ENCODE measurements around the gene PCTP.

The PCTP gene

DNA sequence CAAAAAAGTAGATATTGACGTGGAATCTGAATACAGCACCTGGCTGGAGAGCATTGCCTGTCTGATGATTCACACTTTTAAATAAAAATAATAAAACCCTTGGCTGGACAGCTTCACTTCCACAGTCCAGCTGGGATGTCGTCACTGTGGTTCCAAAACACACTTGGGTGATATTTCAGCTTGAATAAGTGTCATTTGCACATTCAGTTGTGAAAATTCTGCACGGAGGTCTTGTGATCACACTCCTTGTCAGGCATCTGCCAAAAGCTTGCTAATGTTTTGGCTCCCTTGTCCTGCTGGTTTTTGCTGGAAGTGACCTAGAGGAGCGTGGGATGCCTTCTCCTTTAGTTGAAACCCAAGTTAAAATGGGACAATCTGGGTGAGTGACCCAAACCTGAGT, 60.7 kb downstream of the PCTP start:
- DNase-seq: no peak

- no peak for DNase-seq
These were observed 61.5 kb downstream of the PCTP start for GRCh38 chr17:55812323-55812722.

DNA sequence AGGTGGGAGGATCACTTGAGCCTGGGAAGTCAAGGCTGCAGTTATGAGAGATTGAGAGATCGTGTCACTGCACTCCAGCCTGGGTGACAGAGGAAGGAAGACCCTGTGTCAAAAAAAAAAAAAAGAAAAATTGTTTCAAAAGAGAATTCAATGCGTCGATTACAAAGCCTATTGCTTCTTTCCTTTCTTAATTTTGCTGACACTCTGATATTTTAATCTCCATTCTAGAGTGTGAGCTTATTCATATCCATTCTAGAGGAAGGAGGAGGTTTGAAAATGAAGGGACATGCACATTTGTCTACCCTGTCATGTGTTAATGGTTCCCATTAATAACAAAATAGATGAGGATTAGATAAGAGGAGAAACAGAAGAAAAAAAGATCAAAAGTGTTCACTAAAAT, 63.1 kb downstream of the PCTP start:
- DNase-seq: no peak

GRCh38 chr17:55814377-55814776, 63.5 kb downstream of the PCTP start:
- DNase-seq: no peak

DNA sequence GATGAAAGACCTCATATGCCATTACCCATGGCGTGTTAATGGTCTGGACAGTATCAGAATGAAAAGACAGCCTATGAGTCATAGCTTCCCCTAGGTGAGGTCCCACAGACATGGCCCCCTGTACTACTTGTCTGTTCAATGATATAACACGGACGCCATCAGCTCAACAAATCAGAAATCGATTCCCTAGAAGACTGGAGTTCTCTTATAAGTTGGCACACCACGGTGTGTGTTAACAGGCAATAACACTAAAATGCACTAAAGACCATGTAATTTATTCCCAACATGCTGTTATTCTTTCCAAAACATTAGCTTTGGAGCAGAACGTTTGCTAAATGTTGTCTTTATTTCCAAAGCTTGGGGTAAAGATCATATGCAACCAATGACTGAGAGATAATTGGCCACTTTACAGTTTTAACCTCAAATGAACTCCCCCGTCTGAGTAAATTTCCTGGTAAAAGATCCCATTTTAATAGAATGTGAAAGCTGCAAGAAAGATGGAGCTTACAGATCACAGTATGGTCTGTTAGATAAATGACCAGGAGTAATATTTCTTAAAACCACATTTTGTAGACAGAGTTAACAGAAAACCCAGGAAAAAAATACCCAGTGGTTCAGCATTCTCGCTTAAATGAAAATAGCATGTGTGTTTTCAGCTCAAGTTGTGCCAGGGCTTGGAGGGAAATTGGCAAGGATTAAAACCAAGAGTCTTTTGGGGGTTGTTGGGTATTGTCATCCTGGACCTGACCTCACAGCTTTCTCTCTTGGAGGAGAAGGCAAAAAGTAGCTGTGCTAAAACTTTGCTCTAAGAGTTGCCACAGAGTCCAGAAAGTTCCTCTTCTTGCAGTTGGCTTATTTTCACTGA, 65.9 kb downstream of the PCTP start:
- no peak for DNase-seq

GRCh38 chr17:55817397-55817709, 66.5 kb downstream of the PCTP start:
- no peak for DNase-seq

DNA sequence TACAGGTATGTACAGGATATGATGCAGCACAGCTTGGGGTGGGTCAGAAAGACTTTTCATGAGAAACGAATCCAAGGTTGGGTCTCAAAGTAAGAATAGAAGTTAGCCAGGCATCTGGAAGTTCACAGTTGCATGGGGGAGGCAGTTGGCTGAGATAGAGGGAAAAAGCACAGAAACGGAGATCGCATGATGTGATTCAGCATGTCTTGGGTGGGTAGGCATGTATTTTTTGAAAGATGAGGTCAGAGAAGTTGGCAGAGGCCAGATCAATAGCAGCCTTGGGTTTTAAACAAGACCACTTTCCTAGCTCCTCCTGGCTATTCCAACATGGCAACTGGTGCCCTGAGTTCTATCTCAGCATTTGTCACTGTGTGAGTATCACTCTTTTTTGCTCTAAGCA, 67.2 kb downstream of the PCTP start:
- no peak for DNase-seq

- no peak for DNase-seq
These were observed 67.9 kb downstream of the PCTP start for GRCh38 chr17:55818451-55819375.

DNA sequence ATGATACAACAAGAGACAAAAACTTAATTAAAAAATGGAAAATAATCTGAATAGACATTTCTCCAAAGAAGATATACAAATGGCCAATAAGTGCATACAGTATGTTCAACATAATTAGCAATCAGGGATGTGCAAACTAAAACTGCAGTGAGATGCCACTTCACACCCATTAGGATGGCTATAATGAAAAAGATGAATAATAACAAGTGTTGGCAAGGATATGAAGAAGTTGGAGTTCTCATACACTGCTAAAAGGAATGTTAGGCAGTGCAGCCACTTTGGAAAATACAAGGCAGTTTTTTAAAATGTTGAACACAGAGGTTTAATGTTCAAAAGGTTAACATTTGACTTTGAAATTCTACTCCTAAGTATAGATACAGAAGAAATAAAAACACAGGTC, 69.8 kb downstream of the PCTP start:
- DNase-seq: no peak

- DNase-seq: no peak
These were observed 71.2 kb downstream of the PCTP start for GRCh38 chr17:55822028-55822427.

- DNase-seq: no peak
These were observed 74.4 kb downstream of the PCTP start for GRCh38 chr17:55825213-55825612.
